Smooth muscle cell of trachea (primary cell): ENCODE results near the gene CDC26. TPM values are rescaled to one million over a fixed set of nuclear protein-coding genes. Genes with fewer than 3 reads are reported as not detected.

ENCODE experiments used
- total RNA-seq: library from RNA; depleted of rRNA; stranded (reverse); fragments of >200 nt; gene quantifications from 2 replicates; pipeline ENCODE4 v1.2.1, GENCODE V29; 2014

CDC26 gene
- total RNA-seq, result 28.9 and 47.3 TPM in 2 replicates

GRCh38 chr9:113275157-113276131, at the start of gene CDC26, which contains the start of gene PRPF4:
Gene CDC26 (minus strand): TSS chr9:113275572. CDS start chr9:113272507, 3,065 bp downstream.
Gene PRPF4 (plus strand): TSS chr9:113275658. CDS start chr9:113275744, 86 bp downstream.

GRCh38 chr9:113302792-113303418, 27.5 kb upstream of the CDC26 start, which contains the start of gene RNF183:
Gene RNF183 (minus strand): TSS chr9:113303376. CDS start chr9:113298184, 5,192 bp downstream.

GRCh38 chr9:113221003-113221799, 54.2 kb downstream of the CDC26 start, which contains the start of the genes FKBP15 and SLC31A1:
Gene FKBP15 (minus strand): TSS chr9:113221277. CDS start chr9:113221243, 34 bp downstream.
Gene SLC31A1 (plus strand): TSS chr9:113221544. CDS start chr9:113256149, 34,605 bp downstream.

Other genes starting within 250 kb of the CDC26 start
- 3.0 and 5.2 TPM in 2 replicates for gene ZFP37, start 218.8 kb downstream of the CDC26 start, total RNA-seq
- gene SLC31A2, start 124.6 kb downstream of the CDC26 start, total RNA-seq, result 8.4 and 12.2 TPM in 2 replicates
- gene FKBP15, start 54.3 kb downstream of the CDC26 start, total RNA-seq, result 24.7 and 25.6 TPM in 2 replicates
- gene SLC31A1, start 54.0 kb downstream of the CDC26 start, total RNA-seq, result 25.0 and 31.6 TPM in 2 replicates
- gene PRPF4, start 86 bp upstream of the CDC26 start, total RNA-seq, result 26.6 and 31.0 TPM in 2 replicates
- gene RNF183, start 27.8 kb upstream of the CDC26 start, total RNA-seq, result not detected in 2 replicates
- 2.3 and 4.0 TPM in 2 replicates for gene WDR31, start 64.7 kb upstream of the CDC26 start, total RNA-seq
- not detected in 2 replicates for gene BSPRY, start 74.0 kb upstream of the CDC26 start, total RNA-seq
- 5.7 and 11.4 TPM in 2 replicates for gene HDHD3, start 101.4 kb upstream of the CDC26 start, total RNA-seq
- 36.4 and 53.1 TPM in 2 replicates for gene ALAD, start 125.7 kb upstream of the CDC26 start, total RNA-seq
- gene POLE3, start 135.1 kb upstream of the CDC26 start, total RNA-seq, result 20.2 and 32.1 TPM in 2 replicates
- 0.15 and 0.50 TPM in 2 replicates for gene C9orf43, start 135.2 kb upstream of the CDC26 start, total RNA-seq
- gene RGS3, start 188.2 kb upstream of the CDC26 start, total RNA-seq, result 49.2 and 74.1 TPM in 2 replicates